ENCODE results near the gene ILDR2.
A peak's percentile ranks its signal among the peaks of the same experiment; 100 is the strongest.

The ILDR2 gene, protein sequence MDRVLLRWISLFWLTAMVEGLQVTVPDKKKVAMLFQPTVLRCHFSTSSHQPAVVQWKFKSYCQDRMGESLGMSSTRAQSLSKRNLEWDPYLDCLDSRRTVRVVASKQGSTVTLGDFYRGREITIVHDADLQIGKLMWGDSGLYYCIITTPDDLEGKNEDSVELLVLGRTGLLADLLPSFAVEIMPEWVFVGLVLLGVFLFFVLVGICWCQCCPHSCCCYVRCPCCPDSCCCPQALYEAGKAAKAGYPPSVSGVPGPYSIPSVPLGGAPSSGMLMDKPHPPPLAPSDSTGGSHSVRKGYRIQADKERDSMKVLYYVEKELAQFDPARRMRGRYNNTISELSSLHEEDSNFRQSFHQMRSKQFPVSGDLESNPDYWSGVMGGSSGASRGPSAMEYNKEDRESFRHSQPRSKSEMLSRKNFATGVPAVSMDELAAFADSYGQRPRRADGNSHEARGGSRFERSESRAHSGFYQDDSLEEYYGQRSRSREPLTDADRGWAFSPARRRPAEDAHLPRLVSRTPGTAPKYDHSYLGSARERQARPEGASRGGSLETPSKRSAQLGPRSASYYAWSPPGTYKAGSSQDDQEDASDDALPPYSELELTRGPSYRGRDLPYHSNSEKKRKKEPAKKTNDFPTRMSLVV

DNA sequence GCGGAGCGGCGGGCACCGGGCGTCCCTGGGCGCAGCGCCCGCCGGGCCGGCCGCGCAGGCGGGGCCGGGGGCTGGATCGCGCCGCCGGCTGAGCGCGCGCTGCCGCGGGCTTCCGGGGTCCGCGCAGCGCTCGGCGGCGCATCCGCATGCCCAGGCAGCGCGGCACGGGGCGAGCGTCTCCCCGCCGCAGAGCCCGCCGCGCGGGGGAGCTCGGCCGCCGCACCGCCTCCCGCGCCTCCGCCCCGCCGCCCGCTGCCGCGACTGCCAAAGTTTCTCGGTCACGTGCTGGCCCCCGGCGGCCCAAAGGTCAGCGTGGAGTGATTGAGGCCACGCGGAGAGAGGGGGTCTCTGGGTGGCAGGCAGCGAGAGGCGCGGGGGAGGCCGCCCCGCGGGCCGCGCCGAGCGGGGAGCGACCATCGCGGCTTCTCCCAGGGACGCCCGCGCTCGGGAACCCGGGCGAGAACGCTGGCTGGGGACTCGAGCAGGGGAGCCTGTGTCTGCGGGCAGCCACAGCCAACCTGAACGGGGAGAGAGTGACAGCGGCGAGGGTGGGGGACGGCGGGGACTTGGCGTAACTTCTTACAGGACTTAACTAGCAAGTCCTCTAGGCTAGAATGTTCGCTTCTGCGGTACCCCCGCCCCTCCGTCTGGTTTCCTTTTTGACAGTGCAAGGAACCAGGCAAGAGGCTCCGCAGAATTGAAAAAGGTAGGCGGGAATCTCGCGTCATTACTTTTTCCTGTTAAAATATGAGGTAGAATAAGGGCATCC lies at the start of gene ILDR2:
ILDR2 (minus strand) TSS at position 180 of the 769 bp plus-strand sequence. CDS start 272 bp downstream, outside the sequence.
- DNase-seq (ENCODE audit: low read depth in 2 of 2): peak; percentile 11 to 20

- DNase-seq (ENCODE audit: low read depth in 2 of 2): no peak
These were observed 47.0 kb upstream of the ILDR2 start for GRCh38 chr1:167022384-167022783.

GRCh38 chr1:167016100-167016750 lies 40.9 kb upstream of the ILDR2 start:
- no peak for DNase-seq (ENCODE audit: low read depth in 2 of 2)

GRCh38 chr1:167013108-167013929 lies 38.0 kb upstream of the ILDR2 start:
- no peak for DNase-seq (ENCODE audit: low read depth in 2 of 2)

DNA sequence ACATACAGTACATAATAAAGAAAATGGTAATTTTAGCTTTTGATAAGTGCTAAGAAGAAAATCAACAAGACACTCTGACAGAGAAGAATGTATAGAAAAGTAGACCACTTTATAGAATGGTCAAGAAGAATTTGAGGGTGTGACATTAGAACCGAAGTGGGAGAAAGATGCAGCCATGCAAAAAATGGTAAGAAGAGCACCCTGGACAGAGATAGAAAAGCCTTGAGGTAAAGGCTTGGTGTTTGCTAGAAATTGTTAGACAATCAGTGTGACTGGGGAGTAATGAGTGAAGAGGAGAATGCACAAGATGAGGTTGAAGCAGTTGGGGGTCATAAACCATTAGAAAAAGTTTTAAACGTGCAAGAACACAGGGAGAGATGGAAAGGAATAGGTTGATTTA lies 37.2 kb upstream of the ILDR2 start:
- DNase-seq (ENCODE audit: low read depth in 2 of 2): no peak

GRCh38 chr1:167011560-167012191 lies 36.3 kb upstream of the ILDR2 start:
- DNase-seq (ENCODE audit: low read depth in 2 of 2): no peak

DNA sequence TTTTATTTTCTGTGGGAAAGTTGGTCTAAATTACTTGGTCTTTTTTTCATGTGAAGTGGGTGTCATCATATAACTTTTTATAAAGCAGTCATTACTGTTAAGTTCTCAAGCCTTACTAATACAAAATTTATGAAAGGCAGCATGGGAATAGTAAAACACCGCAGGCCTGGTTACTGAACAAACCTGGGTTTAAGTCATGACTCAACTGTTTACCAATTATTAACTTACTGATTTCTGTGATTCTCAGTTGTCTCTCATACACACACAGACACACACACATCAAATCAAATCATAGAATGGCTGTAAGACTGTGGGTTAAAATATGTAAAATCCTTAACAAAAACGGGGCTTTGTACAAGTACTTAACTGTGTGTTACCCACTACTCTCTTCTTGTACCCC lies 28.4 kb upstream of the ILDR2 start:
- DNase-seq (ENCODE audit: low read depth in 2 of 2): no peak

DNA sequence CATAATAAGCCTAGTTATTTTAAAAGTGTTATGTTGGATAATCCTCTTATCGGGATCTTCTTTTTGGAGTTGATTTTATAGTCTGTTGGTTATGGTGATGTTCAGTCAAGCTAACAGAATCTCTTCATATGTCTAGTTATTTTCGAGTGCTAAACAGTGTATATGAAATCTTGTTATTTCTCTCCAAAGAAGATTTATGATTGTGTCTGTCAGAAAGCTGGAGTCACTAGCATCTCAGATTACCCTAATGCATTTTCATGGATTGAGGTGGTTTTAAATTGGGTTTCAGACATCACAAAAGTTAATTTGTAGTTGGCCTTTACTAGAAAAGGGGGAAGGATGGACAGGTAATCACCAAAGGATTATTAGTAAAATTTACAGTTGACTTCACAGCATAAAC lies 27.0 kb upstream of the ILDR2 start:
- no peak for DNase-seq (ENCODE audit: low read depth in 2 of 2)

GRCh38 chr1:167000546-167000945 lies 25.2 kb upstream of the ILDR2 start:
- DNase-seq (ENCODE audit: low read depth in 2 of 2): no peak

DNA sequence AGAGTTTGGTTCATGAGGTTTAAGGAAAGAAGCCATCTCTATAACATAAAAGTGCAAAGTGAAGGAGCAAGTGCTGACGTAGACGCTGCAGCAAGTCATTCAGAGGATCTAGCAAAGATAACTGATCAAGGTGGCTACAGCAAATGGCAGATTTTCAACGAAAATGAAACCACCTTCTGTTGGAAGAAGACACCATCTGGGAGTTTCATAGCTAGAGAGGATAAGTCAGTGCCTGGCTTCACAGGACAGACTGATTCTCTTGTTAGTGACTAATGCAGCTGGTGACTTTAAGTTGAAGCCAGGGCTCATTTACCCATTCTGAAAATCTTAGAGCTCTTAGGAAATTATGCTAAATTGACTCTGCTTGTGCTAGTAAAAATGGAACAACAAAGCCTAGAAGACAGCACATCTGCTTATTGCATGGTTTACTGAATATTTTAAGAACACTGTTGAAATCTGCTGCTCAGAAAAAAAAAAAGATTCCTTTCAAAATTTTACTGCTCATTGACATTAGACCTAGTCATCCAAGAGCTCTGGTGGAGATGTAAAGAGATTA lies 24.2 kb upstream of the ILDR2 start:
- DNase-seq (ENCODE audit: low read depth in 2 of 2): no peak

- no peak for DNase-seq (ENCODE audit: low read depth in 2 of 2)
These were observed 23.7 kb upstream of the ILDR2 start for GRCh38 chr1:166999075-166999474.

GRCh38 chr1:166988974-166989515 lies 13.7 kb upstream of the ILDR2 start, which contains the start of gene MAEL:
Gene MAEL (plus strand): TSS chr1:166989280. CDS start chr1:166989353, 73 bp downstream.
- DNase-seq (ENCODE audit: low read depth in 2 of 2): no peak

DNA sequence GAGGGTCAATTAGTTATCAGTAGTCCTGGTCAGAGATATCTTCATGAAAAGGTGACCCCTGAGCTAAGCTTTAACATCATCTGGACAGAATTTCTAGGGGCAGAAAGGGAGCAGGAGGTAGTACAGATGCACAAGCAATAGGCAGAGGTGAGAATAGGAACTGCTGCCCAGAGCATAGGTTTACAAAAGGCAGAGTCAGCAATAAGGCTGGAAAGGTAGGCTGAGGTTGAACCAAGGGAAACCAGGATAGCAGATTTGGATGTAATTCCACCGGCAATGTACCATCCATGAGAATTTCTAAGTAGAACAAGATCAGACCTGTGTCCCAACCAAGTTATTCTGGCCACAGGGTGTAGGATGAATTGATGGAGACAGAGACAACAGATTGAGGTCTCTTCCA lies 6.2 kb upstream of the ILDR2 start:
- no peak for DNase-seq (ENCODE audit: low read depth in 2 of 2)

DNA sequence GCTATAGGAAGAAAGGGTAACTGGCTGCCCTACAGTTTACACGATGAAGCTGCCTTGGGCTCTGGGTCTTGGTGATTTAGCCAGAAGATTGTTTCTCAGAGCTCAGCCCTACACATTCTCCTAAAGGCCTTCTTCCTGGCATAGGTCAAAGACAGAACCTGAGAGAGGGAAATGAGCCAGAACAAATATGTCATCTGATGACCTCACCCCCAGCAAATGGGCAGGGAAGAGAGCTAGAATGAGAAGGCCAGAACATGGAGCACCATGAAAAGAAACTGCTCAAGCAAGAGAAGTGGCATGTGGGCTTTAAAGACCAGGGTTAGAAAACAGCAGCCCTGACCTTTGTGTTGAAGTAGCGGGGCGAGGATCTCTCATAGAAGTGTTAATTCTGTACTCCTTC lies 5.5 kb upstream of the ILDR2 start:
- no peak for DNase-seq (ENCODE audit: low read depth in 2 of 2)

- no peak for DNase-seq (ENCODE audit: low read depth in 2 of 2)
These were observed 5.0 kb upstream of the ILDR2 start for GRCh38 chr1:166980383-166980782.

DNA sequence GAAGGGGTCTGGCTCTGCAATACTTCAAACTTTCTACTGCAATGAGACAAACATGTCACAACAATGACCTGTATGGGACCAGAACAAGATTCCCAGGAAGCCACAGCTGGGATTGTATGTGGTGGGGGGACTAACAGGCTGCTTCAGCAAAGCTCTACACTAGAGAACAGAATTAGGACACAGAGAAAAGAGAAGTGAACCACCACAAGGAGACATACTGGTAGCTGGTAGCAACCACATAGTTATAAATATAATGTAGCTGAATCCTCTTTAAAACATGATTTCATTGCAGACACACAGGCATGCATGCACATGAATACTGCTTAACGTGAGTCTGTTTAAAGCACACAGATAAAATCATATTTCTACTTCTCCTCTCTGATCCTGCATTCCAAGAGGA lies 3.5 kb upstream of the ILDR2 start:
- DNase-seq (ENCODE audit: low read depth in 2 of 2): no peak

DNA sequence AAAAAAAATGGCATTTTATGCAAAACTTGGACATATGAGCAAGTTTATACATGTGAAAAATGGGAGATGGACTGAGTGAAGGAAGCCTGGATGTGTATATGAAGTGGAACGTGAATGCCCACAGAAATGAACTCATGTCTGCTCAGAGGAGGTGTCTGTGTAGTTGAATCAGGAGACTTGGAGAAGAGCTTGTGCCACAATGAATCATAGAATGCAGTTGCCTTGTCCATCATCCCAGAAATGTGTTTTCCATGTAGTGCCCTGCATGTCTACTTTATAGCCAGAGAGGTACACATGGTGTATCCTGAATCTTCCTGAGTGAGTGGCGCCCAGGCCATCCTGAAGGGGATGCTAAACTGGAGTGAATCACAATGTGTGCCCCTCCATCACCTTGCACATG lies 2.6 kb upstream of the ILDR2 start:
- no peak for DNase-seq (ENCODE audit: low read depth in 2 of 2)

- no peak for DNase-seq (ENCODE audit: low read depth in 2 of 2)
These were observed 544 bp downstream of the ILDR2 start for GRCh38 chr1:166974647-166975345.

- DNase-seq (ENCODE audit: low read depth in 2 of 2): no peak
These were observed 2.5 kb downstream of the ILDR2 start for GRCh38 chr1:166972826-166973225.
